GM11168 (cell line): Measurements from ENCODE around the gene KCTD6.

Source experiments
- in situ Hi-C: fragments of 300-500 bp; cut with MboI; formaldehyde crosslinking; loops from one replicate; pipeline ENCODE4 v1.12.0; 2022; ENCODE audit warnings: low sequenced_read_pairs; ENCODE audit not compliant: unreplicated experiment

Gene KCTD6

GRCh38 chr3:58491506-58492402, at the start of gene KCTD6:
TSS of gene KCTD6 (plus strand) at chr3:58492096. CDS start at chr3:58498756, 6,660 bp downstream.
- in situ Hi-C loops = no loop called here

- in situ Hi-C loops = no loop called here
Measured at GRCh38 chr3:58452176-58452575, 39.7 kb upstream of the KCTD6 start.

DNA sequence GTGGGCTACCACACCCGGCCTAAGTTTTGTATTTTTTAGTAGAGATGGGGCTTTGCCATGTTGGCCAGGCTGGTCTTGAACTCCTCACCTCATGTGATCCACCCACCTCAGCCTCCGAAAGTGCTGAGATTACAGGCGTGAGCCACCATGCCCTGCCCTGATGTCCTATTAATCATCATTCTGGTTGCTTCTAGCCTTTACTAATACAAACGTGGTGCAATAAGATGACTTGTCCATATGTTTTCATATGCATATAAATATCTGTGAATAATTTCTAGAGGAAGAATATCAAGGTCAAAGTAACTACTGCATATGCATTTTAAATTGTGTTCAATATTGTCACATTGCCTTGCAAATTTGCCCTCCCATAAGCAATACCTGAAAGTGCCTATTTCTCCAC, 32.7 kb upstream of the KCTD6 start:
- in situ Hi-C loops = no loop called here

DNA sequence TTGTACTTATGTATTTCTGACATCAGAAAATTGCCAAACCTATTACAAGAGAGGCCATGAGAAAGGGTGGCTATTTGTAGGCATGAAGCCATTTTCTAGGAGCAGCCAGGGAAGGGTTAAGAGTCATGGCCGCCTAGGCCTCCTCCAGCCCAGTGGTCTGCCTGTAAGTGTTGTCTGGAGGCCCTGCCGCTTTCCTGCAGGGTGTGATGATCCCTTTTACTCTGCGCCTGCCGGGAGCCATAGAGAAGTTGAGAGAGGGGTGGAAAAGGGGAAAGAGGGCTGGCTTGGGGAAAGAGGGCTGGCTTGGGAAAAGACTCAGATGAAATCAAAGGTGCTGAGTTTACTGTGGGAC, 29.1 kb upstream of the KCTD6 start:
- in situ Hi-C loops = no loop called here

DNA sequence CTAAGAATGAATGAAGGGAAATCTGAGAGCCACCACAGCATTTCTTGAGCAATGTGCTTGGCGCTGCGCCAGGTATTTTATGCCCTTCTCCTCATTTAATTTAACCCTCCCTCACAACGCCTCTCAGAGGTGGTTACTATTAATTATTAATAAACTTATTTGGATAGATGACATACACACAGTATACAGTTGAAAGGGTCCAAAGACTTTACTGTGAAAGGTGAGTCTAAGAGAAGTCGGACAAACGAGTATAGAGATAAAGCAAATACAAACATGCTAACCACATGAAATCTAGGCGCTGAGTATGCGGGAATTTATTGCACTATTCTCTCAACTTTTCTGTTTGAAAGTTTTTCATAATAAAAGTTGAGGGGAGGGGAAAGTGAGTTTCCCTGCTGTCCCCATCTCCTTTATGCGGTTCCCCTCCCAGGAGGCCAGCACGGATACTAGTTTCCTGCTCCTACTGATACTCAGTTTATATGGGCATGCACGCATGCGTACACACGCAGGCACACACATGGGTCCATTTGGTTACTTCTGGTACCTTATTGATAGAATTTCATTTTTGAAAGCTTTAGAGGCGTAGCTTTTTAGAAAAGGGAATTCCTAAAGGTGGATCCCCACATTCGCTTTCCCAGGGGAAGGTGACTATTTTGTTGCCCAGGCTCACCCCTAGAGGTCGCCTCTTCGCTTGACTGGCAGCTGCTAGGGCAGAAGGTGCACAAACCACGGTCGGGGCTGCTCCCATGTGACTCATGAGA, 28.5 kb upstream of the KCTD6 start:
- in situ Hi-C loops = no loop called here

GRCh38 chr3:58463942-58464271, 28.0 kb upstream of the KCTD6 start:
- in situ Hi-C loops = no loop called here

- in situ Hi-C loops = no loop called here
Measured at GRCh38 chr3:58464866-58465265, 27.0 kb upstream of the KCTD6 start.

DNA sequence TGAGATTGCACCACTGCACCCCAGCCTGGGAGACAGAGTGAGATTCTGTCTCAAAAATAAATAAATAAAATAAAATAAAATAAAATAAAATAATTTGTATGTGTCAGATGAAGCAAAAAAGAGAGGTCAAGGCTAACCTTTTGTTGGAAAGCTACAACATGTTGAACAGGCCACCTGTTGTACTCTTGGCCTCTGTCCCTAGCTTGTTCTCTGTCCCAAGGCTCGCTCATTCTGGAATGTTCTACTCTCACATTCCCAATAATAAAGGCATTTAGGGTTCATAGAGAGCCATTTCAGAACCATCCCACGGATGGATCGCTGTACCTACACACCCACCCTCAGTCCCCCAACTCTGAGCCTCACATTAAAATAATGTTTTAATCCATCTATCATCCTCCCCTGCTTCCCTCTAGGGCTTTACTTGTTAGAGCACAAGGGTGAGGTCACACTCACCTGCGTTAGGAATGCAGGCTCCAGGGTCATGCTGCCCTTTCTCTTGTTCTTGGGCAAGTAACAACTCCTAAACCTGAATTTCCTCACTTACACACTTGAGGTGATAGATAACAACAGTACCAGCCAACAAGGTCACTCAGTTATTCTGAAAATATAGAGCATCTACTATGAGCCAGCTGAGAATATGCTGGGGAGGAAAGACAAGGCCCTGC, 24.9 kb upstream of the KCTD6 start:
- in situ Hi-C loops = no loop called here

DNA sequence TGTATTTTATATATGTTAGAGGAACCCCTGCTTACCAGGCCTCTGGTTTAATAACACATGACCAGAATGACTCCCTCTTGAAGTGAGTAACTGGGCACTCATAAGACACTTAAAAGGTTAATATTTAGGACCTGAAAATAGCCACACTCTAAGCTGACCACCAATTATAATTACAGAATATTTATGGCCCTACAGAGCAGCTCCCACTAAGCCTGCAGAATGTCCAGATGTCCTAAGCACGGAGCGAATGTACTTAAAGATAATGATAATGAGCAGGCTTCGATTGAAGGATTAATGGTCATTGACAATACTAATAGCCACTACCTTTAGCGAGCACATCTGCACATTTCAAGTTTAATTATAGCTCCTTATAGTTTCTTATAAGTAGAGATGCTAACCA, 22.8 kb upstream of the KCTD6 start:
- in situ Hi-C loops = no loop called here

DNA sequence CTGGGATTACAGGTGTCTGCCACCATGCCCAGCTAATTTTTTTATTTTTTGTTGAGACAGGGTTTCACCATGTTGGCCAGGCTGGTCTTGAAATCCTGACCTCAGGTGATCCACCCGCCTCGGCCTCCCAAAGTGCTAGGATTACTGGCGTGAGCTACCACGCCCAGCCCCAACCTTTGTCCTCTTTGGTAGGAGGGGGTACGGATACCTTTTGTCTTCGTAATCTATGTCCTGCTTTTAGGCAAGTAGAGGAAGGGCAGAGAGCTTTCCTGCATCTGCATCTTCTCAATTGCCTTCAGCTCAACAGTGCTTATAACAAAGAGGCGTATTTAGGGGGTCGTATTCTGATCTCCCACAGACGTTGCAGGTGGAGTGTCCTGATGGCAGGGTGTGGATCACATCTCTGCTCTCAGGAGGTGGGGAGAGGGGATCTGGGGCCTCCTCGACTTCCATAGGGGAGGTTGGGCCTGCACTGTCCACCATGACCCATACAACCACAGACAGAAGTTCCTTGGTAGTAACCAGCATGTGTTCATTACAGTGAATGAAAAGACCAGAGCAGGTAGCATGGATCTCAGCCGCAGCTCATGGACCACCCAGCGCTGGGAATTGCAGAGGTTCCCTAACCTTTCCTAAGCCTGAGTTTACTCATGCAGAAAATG, 21.4 kb upstream of the KCTD6 start:
- in situ Hi-C loops = no loop called here

- in situ Hi-C loops = no loop called here
Measured at GRCh38 chr3:58471025-58471887, 20.6 kb upstream of the KCTD6 start.

DNA sequence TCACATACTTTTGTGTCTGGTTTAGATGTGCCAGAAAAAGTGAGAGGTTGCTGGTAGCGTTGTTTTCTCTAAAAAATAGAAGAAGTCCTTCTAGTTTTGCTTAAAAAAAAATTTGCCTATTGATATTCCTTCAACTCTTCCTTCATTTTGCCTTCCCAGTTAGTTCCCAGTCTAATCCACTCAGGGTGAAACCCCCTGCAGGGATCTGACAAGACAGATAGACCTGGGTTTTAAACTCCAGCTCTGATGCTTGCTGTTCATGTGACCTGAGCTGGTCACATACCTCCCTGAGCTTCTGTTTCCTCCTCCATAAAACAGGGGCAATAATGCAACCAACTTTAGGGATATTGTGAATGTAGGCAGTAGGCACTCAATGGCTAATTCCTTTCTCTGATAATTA, 18.6 kb upstream of the KCTD6 start:
- in situ Hi-C loops = no loop called here

DNA sequence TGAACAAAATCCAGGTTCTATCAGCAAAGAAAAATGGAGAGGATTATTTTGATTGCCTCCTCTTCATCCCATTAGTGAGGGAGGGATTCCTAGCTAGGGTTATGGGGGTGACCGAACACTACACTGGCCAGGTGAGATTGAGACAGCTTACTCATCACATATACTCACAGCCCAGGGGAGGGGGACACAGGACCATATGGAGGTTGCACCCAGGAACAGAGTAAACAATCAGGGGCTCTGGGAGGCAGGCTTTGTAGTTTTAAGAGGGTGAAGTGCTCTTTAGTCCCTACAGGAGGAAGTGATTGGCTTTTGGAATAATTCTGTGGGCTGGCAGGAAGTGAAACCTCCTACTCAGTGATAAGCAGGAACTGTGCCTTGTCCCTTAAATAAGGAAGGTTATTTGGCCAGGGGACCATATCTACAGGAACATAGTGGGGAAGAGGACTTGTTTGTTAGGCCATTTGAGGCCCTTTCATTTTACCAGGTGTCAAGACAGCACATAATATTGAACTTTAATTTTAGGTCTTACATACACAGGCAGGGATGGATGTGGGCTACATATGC, 17.5 kb upstream of the KCTD6 start:
- in situ Hi-C loops = no loop called here

GRCh38 chr3:58474967-58475578, 16.8 kb upstream of the KCTD6 start:
- in situ Hi-C loops = no loop called here

DNA sequence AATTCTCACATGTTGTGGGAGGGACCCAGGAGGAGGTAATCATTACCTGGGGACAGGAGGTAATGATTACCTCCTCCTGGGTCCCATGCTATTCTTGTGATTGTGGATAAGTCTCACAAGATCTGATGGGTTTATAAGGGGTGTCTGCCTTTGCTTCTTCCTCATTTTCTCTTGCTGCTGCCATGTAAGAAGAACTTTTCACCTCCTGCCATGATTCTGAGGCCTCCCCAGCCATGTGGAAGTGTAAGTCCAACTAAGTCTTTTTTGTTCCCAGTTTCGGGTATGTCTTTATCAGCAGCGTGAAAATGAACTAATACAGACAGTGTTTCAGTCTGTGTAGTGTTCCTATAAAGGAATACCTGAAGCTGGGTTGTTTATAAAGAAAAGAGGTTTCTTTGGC, 13.1 kb upstream of the KCTD6 start:
- in situ Hi-C loops = no loop called here

- in situ Hi-C loops = no loop called here
Measured at GRCh38 chr3:58480309-58480708, 11.6 kb upstream of the KCTD6 start.

DNA sequence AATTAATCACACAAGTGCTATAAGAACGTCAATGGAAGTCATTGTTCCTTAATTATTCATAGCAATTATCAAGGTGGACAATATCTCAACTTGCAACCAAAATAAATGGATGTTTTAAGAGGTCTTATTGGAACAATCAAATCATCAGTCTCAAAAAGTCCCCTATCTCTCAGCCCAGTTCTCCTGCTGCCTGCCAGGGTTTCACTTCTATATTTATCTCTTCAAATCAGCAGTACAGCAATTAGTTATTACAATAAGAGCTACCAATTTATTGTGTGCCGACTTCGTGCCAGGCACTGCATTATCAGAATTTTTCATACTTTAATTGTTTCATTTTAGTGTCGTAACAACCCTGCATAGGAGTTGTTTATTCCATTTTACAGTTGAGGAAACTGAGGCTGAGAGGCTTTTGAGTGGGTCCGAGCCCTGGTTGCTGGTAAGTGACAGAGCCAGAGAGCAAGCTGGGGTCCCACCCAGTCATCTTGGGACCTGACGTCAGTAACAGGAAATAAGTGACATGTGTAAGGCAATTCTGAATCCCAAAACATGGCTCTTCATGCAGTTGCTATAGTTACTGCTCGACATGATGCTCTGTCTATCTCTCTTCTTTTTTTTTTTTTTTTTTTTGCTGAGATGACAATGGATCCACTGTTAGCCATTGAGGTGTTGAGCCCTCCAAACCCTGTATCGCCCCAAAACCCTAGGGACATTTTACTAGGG, 8.8 kb upstream of the KCTD6 start:
- in situ Hi-C loops = no loop called here

DNA sequence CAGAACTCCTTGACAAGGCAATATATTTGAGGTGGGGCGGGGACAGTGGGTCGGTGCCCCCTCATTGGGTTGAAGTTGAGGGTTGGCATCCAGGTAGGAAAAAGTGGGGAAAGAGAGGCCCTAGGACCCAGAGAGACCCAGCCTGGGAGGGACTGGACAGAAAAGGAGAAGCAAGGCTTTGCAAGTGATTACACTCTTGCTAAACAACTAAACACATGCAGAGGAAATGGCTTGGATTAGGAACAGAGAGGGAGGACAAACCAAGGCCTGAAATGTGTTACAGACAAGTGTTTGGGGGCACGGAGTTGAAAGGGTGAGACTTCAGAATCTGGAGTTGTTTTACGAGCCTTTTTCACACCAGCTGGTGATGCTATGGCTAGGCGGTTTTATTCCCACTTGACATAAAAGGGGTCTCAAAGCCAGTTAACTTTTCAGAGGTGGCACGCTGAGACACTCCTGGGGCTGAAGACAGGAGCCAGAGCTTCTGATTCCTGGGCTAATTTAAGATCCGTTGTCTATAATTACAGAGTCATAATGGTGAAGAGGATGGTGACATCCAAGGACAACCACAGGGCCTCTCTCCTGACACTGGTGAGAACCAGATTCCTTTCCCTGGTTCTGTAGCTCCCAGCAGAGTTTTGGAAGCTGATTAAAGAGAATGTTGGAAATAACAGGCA, 7.7 kb upstream of the KCTD6 start:
- in situ Hi-C loops = no loop called here
